Measurements from ENCODE around the gene SIL1. TPM values are rescaled to one million over a fixed set of nuclear protein-coding genes. Genes with fewer than 3 reads are reported as not detected.

The SIL1 gene
- total RNA-seq, 1 donor from 2014 or later = 32.3 TPM

- DNase-seq (ENCODE audit: low read depth) = no peak
- TF ChIP-seq CTCF (conservative IDR thresholded peaks at IDR 0.05; ENCODE audit: low read depth, low read length) = no peak
- H3K4me3 ChIP-seq (ENCODE audit: low read depth, low read length) = no peak overlapping the region
These were observed 249.0 kb downstream of the SIL1 start for GRCh38 chr5:138949223-138949574.

GRCh38 chr5:138948471-138949222 is 249.5 kb downstream of the SIL1 start:
- no peak overlapping the region for H3K4me3 ChIP-seq (ENCODE audit: low read depth, low read length)
- DNase-seq (ENCODE audit: low read depth) = no peak
- no peak for TF ChIP-seq CTCF (conservative IDR thresholded peaks at IDR 0.05; ENCODE audit: low read depth, low read length)

GRCh38 chr5:138947780-138948179 is 250.4 kb downstream of the SIL1 start:
- no peak overlapping the region for H3K4me3 ChIP-seq (ENCODE audit: low read depth, low read length)

GRCh38 chr5:138946831-138947560 is 251.2 kb downstream of the SIL1 start:
- TF ChIP-seq CTCF (conservative IDR thresholded peaks at IDR 0.05; ENCODE audit: low read depth, low read length) = no peak
- DNase-seq (ENCODE audit: low read depth) = no peak
- no peak overlapping the region for H3K4me3 ChIP-seq (ENCODE audit: low read depth, low read length)

More at GRCh38 chr5:138947780-138948179, 250.4 kb downstream of the SIL1 start:
- TF ChIP-seq CTCF (conservative IDR thresholded peaks at IDR 0.05; ENCODE audit: low read depth, low read length) = no peak
- no peak for DNase-seq (ENCODE audit: low read depth)

GRCh38 chr5:138946241-138946623 is 251.9 kb downstream of the SIL1 start:
- no peak for DNase-seq (ENCODE audit: low read depth)
- H3K4me3 ChIP-seq (ENCODE audit: low read depth, low read length) = no peak overlapping the region
- TF ChIP-seq CTCF (conservative IDR thresholded peaks at IDR 0.05; ENCODE audit: low read depth, low read length) = no peak

- no peak for DNase-seq (ENCODE audit: low read depth)
- H3K4me3 ChIP-seq (ENCODE audit: low read depth, low read length) = no peak overlapping the region
- peak; percentile 26 for TF ChIP-seq CTCF (conservative IDR thresholded peaks at IDR 0.05; ENCODE audit: low read depth, low read length)
These were observed 252.5 kb downstream of the SIL1 start for GRCh38 chr5:138945421-138946240.

Measured in epithelial cell of proximal tubule (primary cell).